ENCODE data around the gene ATRNL1. TPM values are rescaled to one million over a fixed set of nuclear protein-coding genes. Genes with fewer than 3 reads are reported as not detected.
"Not testable (repeated sequence)": the region's sequence is repeated elsewhere in the genome, so short reads cannot be mapped to it uniquely, and the experiment has no call there.

Gene ATRNL1
- total RNA-seq, 2 donors from 2014 or later = 0.63 to 1.5 TPM

DNA sequence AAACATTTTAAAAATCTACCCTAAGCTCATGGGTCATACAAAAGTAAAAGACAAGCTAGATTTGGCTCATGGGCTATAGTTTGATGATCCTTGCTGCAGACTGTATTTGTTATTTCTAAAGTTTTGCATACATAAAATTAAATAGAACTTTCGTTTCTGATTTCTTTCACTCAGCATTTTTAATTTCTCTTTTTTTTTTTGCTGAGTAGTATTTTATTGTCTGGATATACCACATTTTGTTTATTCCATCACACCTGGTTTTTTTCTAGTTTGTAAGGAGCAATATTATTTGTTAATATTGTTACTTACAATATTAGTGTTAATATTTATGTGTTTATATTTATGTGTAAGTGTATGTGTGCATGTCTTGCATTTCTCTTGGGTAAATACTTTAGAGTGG, 291.5 kb downstream of the ATRNL1 start:
- H3K9me3 Mint-ChIP-seq = peaks cover 8% of the 10 kb centered on the region
- H3K27ac Mint-ChIP-seq = no peak overlapping the region
- no peaks in the 10 kb centered on the region for H3K36me3 Mint-ChIP-seq (ENCODE audit: low read depth)
- no peak for ATAC-seq (replicated peaks)
- H3K4me1 Mint-ChIP-seq = no peaks in the 10 kb centered on the region
- H3K27me3 Mint-ChIP-seq = no peaks in the 10 kb centered on the region
- no peak overlapping the region for H3K4me3 Mint-ChIP-seq

DNA sequence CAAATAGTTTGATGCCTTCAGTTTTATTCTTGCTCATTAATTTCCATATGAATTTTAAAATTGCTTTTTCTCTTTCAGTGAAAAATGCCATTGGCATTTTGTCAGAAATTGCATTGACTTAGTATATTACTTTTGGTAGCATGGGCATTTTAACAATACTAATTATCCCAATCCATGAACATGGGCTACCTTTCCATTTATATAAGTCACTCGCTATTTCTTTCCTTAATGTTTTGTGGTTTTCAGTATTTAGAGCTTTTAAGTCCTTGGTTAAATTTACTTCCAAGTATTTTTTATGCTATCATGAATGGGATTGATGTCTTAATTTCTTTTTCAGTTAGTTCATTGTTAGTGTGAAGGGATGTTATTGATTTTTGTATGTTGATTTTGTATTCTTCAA, 297.4 kb downstream of the ATRNL1 start:
- Mint-ChIP-seq H3K27ac (no peak overlapping the region), H3K9me3 (peaks cover under 1% of the 10 kb centered on the region), H3K27me3 (no peaks in the 10 kb centered on the region), H3K4me3 (no peak overlapping the region), H3K4me1 (no peaks in the 10 kb centered on the region), H3K36me3 (ENCODE audit: low read depth) (no peaks in the 10 kb centered on the region)
- ATAC-seq (replicated peaks) = no peak

DNA sequence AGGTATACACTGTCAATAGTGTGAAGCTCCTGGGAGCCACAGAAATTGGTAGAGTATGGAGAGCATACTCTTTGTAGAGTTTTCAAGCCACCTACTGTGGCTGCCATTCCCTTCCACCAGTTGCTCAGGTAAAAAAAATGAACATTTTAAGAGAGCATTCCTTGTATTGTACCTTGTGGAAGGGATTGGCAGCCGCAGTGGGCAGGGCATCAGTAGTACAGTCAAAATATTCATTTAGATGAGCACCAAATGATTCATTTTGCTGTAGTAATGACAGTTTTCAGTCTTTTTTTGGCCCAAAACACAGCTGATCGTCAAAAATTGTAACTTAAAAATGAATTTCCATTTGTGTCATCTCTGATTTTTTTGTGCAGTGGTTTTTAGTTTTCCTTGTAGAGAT, 304.9 kb downstream of the ATRNL1 start:
- Mint-ChIP-seq H3K27me3 (no peaks in the 10 kb centered on the region), H3K9me3 (peaks cover 12% of the 10 kb centered on the region), H3K4me1 (no peaks in the 10 kb centered on the region), H3K36me3 (ENCODE audit: low read depth) (no peaks in the 10 kb centered on the region), H3K4me3 (no peak overlapping the region), H3K27ac (no peak overlapping the region)
- no peak for ATAC-seq (replicated peaks)

DNA sequence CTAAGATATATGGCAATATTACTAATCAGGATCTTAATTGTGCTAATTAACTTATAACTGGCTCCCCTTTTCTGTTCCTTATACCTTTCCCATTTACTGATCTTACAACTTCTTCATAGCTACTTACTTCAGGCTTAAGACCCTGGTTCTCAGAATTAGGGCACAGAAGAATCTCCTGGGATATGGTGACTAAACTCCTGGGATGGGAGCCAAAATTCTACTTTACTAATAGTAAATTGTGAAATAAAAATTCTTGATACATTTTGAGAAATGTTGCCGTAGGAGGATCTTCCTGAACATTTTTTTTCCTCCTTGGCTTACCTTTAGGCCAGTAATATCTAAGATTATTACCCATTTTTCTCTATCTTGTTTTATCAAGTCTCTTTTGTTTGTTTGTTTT, 309.5 kb downstream of the ATRNL1 start:
- H3K27ac Mint-ChIP-seq = no peak overlapping the region
- no peaks in the 10 kb centered on the region for H3K36me3 Mint-ChIP-seq (ENCODE audit: low read depth)
- no peaks in the 10 kb centered on the region for H3K4me1 Mint-ChIP-seq
- no peak overlapping the region for H3K4me3 Mint-ChIP-seq
- no peak for ATAC-seq (replicated peaks)
- peaks cover 15% of the 10 kb centered on the region for H3K9me3 Mint-ChIP-seq
- no peaks in the 10 kb centered on the region for H3K27me3 Mint-ChIP-seq

DNA sequence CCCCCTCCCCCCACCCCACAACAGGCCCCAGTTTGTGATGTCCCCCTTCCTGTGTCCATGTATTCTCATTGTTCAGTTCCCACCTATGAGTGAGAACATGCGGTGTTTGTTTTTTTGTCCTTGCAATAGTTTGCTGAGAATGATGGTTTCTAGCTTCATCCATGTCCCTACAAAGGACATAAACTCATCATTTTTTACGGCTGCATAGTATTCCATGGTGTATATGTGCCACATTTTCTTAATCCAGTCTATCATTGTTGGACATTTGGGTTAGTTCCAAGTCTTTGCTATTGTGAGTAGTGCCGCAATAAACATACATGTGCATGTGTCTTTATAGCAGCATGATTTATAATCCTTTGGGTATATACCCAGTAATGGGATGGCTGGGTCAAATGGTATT, 312.7 kb downstream of the ATRNL1 start:
- ATAC-seq (replicated peaks); H3K4me1 Mint-ChIP-seq; H3K27ac Mint-ChIP-seq; H3K27me3 Mint-ChIP-seq; H3K4me3 Mint-ChIP-seq; H3K36me3 Mint-ChIP-seq (ENCODE audit: low read depth): not testable (repeated sequence)
- peaks cover 17% of the 10 kb centered on the region for H3K9me3 Mint-ChIP-seq

DNA sequence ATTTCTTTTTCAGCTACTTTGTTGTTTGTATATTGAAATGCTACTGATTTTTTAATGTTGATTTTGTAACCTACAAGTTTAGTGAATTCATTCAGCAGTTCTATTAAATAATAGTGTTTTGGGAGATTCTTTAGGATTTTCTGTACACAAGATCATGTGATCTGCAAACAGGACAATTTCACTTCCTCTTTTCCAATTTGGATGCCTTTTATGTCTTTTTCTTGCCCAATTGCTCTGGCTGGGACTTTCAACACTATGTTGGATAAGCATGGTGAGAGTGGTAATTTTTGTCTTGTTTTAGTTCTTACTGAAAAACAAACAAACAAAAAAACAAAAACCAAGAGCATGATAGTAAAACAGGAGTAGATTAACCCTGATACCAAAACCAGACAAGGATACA, 316.2 kb downstream of the ATRNL1 start:
- H3K27ac Mint-ChIP-seq = no peak overlapping the region
- H3K27me3 Mint-ChIP-seq = no peaks in the 10 kb centered on the region
- no peak overlapping the region for H3K4me3 Mint-ChIP-seq
- no peaks in the 10 kb centered on the region for H3K4me1 Mint-ChIP-seq
- peaks cover 17% of the 10 kb centered on the region for H3K9me3 Mint-ChIP-seq
- H3K36me3 Mint-ChIP-seq (ENCODE audit: low read depth) = no peaks in the 10 kb centered on the region
- no peak for ATAC-seq (replicated peaks)

DNA sequence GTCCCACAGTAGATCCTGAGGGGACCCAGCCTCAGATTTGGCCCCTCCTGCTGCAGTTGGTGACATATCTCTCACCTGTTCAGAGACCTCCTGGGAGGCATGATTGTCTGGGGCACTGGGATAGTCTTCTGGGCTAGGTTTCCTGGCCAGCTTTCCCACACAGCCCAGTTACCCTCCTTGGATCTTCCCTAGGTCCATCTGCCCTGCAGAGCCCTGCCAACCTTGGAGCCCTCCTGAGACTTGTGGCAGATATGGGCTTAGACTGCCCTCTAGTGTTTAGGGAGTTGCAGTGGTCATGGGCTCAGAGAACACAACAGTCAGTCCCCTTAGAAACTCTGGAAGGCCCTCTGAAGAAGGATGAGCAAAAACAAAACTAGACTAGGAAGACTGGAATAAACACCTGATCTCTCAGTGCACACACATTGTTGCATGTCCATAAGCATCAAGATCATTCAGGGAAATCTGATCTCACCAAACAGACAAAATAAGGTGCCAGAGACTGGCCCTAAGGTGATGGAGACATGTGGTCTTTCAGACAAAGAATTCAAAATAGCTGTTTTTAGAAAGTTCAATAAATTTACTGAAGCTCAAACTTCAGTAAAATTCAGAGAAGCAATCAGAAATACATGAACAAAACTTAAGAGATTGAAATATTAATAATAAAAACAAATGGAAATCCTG, 324.6 kb downstream of the ATRNL1 start:
- Mint-ChIP-seq H3K4me1 (no peaks in the 10 kb centered on the region), H3K36me3 (ENCODE audit: low read depth) (no peaks in the 10 kb centered on the region), H3K4me3 (no peak overlapping the region), H3K9me3 (peaks cover 22% of the 10 kb centered on the region), H3K27ac (no peak overlapping the region), H3K27me3 (no peaks in the 10 kb centered on the region)
- no peak for ATAC-seq (replicated peaks)

DNA sequence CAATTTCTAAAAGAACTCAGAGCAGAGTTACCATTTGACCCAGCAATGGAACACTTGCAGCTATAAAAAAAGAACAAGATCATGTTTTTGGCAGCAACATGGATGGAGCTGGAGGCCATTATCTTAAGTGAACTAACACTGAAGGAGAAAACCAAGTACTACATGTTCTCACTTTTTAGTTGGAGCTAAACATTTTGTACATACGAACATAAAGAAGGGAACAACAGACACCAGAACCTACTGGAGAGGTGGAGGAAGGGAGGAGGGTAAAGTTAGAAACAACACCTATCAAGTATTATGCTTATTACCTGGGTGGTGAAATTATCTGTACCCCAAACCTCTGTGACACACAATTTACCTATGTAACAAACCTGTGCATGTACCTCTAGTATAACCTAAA, 329.5 kb downstream of the ATRNL1 start:
- Mint-ChIP-seq H3K4me3 (no peak overlapping the region), H3K4me1 (no peaks in the 10 kb centered on the region), H3K36me3 (ENCODE audit: low read depth) (no peaks in the 10 kb centered on the region), H3K27ac (no peak overlapping the region), H3K27me3 (no peaks in the 10 kb centered on the region), H3K9me3 (peaks cover 21% of the 10 kb centered on the region)
- no peak for ATAC-seq (replicated peaks)

DNA sequence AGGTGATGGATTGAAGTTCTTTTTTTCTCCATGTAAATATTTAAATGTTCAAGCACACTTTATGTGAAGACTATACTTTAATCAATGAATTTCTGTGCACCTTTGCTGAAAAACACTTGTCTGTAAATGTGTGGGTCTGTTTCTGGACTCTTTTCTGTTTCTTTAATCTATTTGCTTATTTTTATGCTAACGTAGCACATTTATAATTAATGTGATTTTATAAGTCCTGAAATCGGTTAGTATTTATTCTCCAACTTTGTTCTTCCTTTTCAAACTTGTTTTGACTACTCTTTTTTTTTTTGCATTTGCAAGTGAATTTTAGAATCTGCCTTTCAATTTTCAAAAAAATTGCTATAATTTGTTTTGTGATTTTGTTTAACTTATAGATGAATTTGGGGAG, 334.4 kb downstream of the ATRNL1 start:
- Mint-ChIP-seq H3K36me3 (ENCODE audit: low read depth) (no peaks in the 10 kb centered on the region), H3K4me1 (no peaks in the 10 kb centered on the region), H3K27me3 (no peaks in the 10 kb centered on the region), H3K27ac (no peak overlapping the region), H3K4me3 (no peak overlapping the region), H3K9me3 (no peaks in the 10 kb centered on the region)
- no peak for ATAC-seq (replicated peaks)

DNA sequence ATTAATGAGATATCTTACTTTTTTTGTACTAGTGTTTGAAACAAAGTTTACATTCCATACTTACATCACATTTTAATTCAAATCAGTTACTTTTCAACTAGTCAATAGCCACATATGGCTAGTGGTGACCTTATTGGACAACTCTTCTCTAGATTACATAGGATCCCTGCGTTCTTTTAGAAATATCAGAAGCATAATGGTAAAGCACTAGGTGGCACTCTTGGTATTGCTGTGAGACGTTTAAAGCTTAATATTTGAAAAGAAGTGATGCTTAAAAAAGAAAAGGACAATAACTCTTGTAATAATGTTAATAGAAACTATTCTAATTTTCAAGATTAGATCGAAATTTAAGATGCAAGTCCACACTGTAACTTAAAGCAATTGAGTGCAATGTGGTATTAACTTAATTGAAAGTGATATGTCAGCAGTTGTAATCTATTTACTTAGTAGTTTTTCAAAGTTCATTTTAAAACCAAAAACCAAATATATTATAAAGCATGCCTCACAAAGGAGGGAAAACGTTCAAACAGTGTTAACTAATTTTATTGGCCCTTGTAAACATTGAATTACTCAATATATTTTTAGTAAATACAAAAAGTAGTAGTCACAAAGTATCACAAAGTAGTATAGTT, 339.1 kb downstream of the ATRNL1 start:
- Mint-ChIP-seq H3K9me3 (peaks cover 6% of the 10 kb centered on the region), H3K4me3 (no peak overlapping the region), H3K36me3 (ENCODE audit: low read depth) (no peaks in the 10 kb centered on the region), H3K27ac (no peak overlapping the region), H3K27me3 (no peaks in the 10 kb centered on the region), H3K4me1 (no peaks in the 10 kb centered on the region)
- ATAC-seq (replicated peaks) = no peak

DNA sequence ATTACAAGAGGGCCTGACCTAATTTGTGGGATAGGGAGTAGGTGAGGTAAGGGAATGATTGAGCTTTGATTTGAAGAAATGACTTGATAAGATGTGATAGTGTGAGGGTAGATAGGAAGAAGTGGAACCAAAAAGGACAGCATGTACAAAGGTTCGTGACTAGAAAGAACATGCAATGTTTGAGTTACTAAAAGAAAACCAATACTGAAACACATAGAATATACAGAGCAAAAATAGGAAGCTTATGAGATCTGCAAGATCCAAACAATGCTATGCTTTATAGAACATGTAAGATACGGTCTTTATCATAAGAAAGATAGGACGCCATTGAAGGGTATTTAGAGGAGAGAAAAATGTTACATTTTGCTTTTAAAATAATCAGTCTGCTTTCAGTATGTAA, 343.8 kb downstream of the ATRNL1 start:
- Mint-ChIP-seq H3K9me3 (peaks cover 6% of the 10 kb centered on the region), H3K36me3 (ENCODE audit: low read depth) (no peaks in the 10 kb centered on the region), H3K4me1 (no peaks in the 10 kb centered on the region), H3K4me3 (no peak overlapping the region), H3K27me3 (no peaks in the 10 kb centered on the region), H3K27ac (no peak overlapping the region)
- no peak for ATAC-seq (replicated peaks)

DNA sequence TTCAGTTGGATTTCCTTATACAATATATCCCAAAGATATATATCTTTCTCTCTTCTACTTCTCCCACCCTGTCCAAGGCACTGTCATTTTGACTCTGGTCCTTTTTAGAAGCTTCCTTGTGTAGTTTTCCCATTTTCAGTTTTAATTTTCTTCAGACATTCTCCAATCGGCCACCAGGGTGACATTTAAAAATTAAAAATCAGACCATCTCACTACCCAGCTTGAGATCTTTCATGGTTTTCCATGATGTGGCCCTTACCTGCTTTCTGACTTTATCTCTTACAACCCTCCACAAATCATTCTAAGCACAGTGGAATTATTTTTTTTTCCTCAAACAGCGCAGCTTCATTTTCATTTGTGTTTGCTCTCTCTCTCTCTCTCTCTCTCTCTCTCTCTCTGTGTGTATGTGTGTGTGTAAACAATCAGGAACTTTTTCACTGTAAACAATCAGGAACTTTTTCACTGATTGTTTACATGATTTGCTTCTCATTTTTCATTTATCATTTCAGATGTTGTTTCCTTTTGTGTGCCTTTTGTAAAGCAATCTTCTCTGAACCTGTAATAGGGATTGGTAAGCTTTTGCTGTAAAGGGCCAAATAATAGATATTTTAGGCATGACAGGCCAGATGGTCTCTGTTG, 348.9 kb downstream of the ATRNL1 start:
- no peaks in the 10 kb centered on the region for H3K27me3 Mint-ChIP-seq
- no peaks in the 10 kb centered on the region for H3K4me1 Mint-ChIP-seq
- H3K27ac Mint-ChIP-seq = no peak overlapping the region
- ATAC-seq (replicated peaks) = no peak
- H3K4me3 Mint-ChIP-seq = no peak overlapping the region
- H3K36me3 Mint-ChIP-seq (ENCODE audit: low read depth) = no peaks in the 10 kb centered on the region
- peaks cover 2% of the 10 kb centered on the region for H3K9me3 Mint-ChIP-seq

DNA sequence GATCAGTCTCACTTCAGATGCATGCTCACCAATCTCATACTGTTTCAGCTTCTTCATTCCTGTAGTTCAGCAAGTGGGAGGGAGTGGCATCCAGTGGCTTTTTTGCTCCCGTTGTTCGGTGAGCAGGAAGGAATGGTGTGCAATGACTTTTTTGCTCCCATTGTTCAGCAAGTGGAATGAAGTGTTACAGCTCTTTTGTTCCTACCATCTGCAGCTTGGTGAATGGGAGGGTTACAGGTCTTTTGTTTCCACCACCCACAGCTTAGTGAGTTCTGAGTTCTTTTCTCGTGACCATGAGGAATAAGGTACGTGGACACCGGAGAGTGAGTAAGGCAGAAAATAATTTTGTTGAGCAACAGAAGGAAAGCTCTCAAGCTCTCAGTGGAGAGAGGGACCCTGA, 363.6 kb downstream of the ATRNL1 start:
- Mint-ChIP-seq H3K27ac (no peak overlapping the region), H3K9me3 (peaks cover 12% of the 10 kb centered on the region), H3K36me3 (ENCODE audit: low read depth) (no peaks in the 10 kb centered on the region), H3K27me3 (no peaks in the 10 kb centered on the region), H3K4me3 (no peak overlapping the region), H3K4me1 (no peaks in the 10 kb centered on the region)
- no peak for ATAC-seq (replicated peaks)

DNA sequence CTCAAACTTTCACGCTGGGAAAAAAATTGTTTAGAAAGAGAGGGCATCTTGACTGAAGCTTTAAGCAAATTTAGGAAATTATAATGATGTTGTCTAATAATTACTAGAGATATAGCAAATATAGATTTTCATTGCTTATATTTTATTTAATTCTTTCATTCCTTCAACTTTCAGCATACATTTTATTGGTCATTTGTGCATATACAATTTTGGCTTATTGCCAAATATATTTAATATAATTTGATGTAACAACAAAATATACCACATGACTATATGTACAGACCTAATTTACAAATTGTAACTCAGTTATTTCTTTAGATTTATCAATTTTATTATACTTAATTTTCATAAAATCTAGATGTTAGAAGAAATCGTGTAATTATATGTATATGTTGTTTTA, 390.1 kb downstream of the ATRNL1 start:
- Mint-ChIP-seq H3K4me1 (no peaks in the 10 kb centered on the region), H3K27me3 (no peaks in the 10 kb centered on the region), H3K27ac (no peak overlapping the region), H3K4me3 (no peak overlapping the region), H3K36me3 (ENCODE audit: low read depth) (no peaks in the 10 kb centered on the region), H3K9me3 (peaks cover 5% of the 10 kb centered on the region)
- no peak for ATAC-seq (replicated peaks)

DNA sequence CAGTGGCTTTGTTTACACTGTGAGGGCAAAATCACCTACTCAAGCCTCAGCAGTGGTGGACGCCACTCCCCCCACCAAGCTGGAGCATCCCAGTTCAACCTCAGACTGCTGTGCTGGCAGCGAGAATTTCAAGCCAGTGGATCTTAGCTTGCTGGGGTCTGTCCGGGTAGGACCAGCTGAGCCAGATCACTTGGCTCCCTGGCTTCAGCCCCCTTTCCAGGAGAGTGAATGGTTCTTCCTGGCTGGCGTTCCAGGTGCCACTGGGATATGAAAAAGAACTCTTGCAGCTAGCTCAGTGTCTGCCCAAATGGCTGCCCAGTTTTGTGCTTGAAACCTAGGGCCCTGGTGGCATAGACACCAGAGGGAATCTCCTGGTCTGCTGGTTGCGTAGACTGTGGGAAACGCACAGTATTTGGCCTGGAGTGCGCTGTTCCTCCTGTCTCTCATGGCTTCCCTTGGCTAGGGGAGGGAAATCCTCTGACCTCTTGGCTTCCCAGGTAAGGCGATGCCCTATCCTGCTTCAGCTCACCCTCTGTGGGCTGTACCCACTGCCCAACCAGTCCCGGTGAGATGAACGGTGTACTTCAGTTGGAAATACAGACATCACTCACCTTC, 398.5 kb downstream of the ATRNL1 start:
- Mint-ChIP-seq H3K4me1 (no peaks in the 10 kb centered on the region), H3K27me3 (no peaks in the 10 kb centered on the region), H3K4me3 (no peak overlapping the region), H3K9me3 (peaks cover 22% of the 10 kb centered on the region), H3K36me3 (ENCODE audit: low read depth) (no peaks in the 10 kb centered on the region), H3K27ac (no peak overlapping the region)
- ATAC-seq (replicated peaks) = no peak

All from activated T-helper 17 cell treated with anti-CD3 and anti-CD28 coated beads, Interleukin-2, amount 50 U/mL, for 72 hours (primary cell).